NCI-H2107 treated with DMSO at 0.1 percent for 48 hours (cell line): Measurements from ENCODE around the gene MEGF11.
A peak's percentile ranks its signal among the peaks of the same experiment; 100 is the strongest.

ENCODE experiments used
- DNase-seq: peaks from one replicate; lab custom pipeline; 2025; ENCODE audit not compliant: unreplicated experiment; lab: John Stamatoyannopoulos, UW

Gene MEGF11

GRCh38 chr15:66039117-66039871, 214.3 kb downstream of the MEGF11 start:
- DNase-seq = peak; percentile 4

- DNase-seq = peak; percentile 4
These were observed 215.0 kb downstream of the MEGF11 start for GRCh38 chr15:66038387-66039116.

GRCh38 chr15:66036859-66037258, 216.7 kb downstream of the MEGF11 start:
- no peak for DNase-seq

GRCh38 chr15:66035901-66036300, 217.6 kb downstream of the MEGF11 start:
- no peak for DNase-seq

GRCh38 chr15:66033143-66033542, 220.4 kb downstream of the MEGF11 start:
- DNase-seq = no peak

GRCh38 chr15:66032006-66032405, 221.5 kb downstream of the MEGF11 start:
- no peak for DNase-seq

GRCh38 chr15:66030650-66031049, 222.9 kb downstream of the MEGF11 start:
- no peak for DNase-seq

GRCh38 chr15:66029650-66030049, 223.9 kb downstream of the MEGF11 start:
- DNase-seq = no peak

- no peak for DNase-seq
These were observed 226.2 kb downstream of the MEGF11 start for GRCh38 chr15:66027268-66027805.

GRCh38 chr15:66025972-66026371, 227.6 kb downstream of the MEGF11 start:
- no peak for DNase-seq

- no peak for DNase-seq
These were observed 228.5 kb downstream of the MEGF11 start for GRCh38 chr15:66025015-66025452.

- no peak for DNase-seq
These were observed 229.4 kb downstream of the MEGF11 start for GRCh38 chr15:66024116-66024515.

- no peak for DNase-seq
These were observed 230.1 kb downstream of the MEGF11 start for GRCh38 chr15:66023311-66023972.

- DNase-seq = no peak
These were observed 231.4 kb downstream of the MEGF11 start for GRCh38 chr15:66022163-66022525.

GRCh38 chr15:66021496-66022162, 231.9 kb downstream of the MEGF11 start:
- no peak for DNase-seq

- DNase-seq = no peak
These were observed 233.6 kb downstream of the MEGF11 start for GRCh38 chr15:66019826-66020398.

GRCh38 chr15:66019368-66019767, 234.2 kb downstream of the MEGF11 start:
- DNase-seq = no peak

GRCh38 chr15:66018488-66018797, 235.1 kb downstream of the MEGF11 start:
- DNase-seq = no peak

GRCh38 chr15:66017792-66018487, 235.6 kb downstream of the MEGF11 start:
- DNase-seq = no peak

GRCh38 chr15:66017000-66017399, 236.6 kb downstream of the MEGF11 start:
- no peak for DNase-seq
